Transverse colon (tissue), 4 donors: ENCODE measurements around the gene SDF2. TPM values are rescaled to one million over a fixed set of nuclear protein-coding genes. Genes with fewer than 3 reads are reported as not detected.
"Not testable (repeated sequence)": the region's sequence is repeated elsewhere in the genome, so short reads cannot be mapped to it uniquely, and the experiment has no call there.

ENCODE experiments used
- DNase-seq: peaks from one replicate; pipeline ENCODE4 v3.0.0-alpha.2; 2019
- H3K27ac ChIP-seq, 4 donors: fragments of 200-600 bp; sonication (generic); 2 replicates each; pipeline ENCODE4 v1.5.1; 2016 to 2018; ENCODE audit warnings: inconsistent platforms in 4 of 4
- H3K27me3 ChIP-seq: fragments of 200-600 bp; sonication (generic); 2 replicates; pipeline ENCODE4 v1.5.1; 2017; ENCODE audit warnings: inconsistent platforms
- H3K36me3 ChIP-seq, 4 donors: fragments of 200-600 bp; sonication (generic); 2 replicates each; pipeline ENCODE4 v1.5.1; 2017 to 2019; ENCODE audit warnings: inconsistent platforms in 4 of 4
- H3K4me1 ChIP-seq, 4 donors: fragments of 200-600 bp; sonication (generic); 2 replicates each; pipeline ENCODE4 v1.5.1; 2017 to 2020; ENCODE audit warnings: inconsistent platforms in 4 of 4
- H3K4me3 ChIP-seq, 4 donors: fragments of 200-600 bp; sonication (generic); 1 replicate in 1 of 4; 2 replicates in 3 of 4; pipeline versions ENCODE4 v1.5.1 to v1.6.1; 2017 to 2019; ENCODE audit warnings: inconsistent platforms in 4 of 4
- H3K9me3 ChIP-seq, 2 donors: fragments of 200-600 bp; sonication (generic); 2 replicates each; pipeline ENCODE4 v1.5.1; 2017 to 2019; ENCODE audit warnings: inconsistent platforms in 2 of 2
- CTCF ChIP-seq, 5 experiments: fragments of 200-600 bp in 3 of 5; fragments of 450-650 bp in 2 of 5; sonication (generic) in 3 of 5; IDR thresholded peaks; 1 replicate in 2 of 5; 2 replicates in 3 of 5; pipeline ENCODE4 v1.5.1; 2016 to 2017; ENCODE audit warnings: antibody characterized with exemption in 5 of 5, inconsistent platforms in 3 of 5, mild to moderate bottlenecking in 2 of 5, moderate library complexity in 1 of 5
- EP300 ChIP-seq: sonication (generic); formaldehyde crosslinking; IDR thresholded peaks from one replicate; pipeline ENCODE4 v1.6.1; 2017; ENCODE audit warnings: antibody characterized with exemption, low read depth
- POLR2A ChIP-seq: fragments of 450-650 bp; IDR thresholded peaks from one replicate; pipeline ENCODE4 v1.6.1; 2016; ENCODE audit warnings: antibody characterized with exemption, mild to moderate bottlenecking, moderate library complexity
- POLR2AphosphoS5 ChIP-seq, 3 donors: sonication (generic); formaldehyde crosslinking; IDR thresholded peaks; one replicate each; pipeline ENCODE4 v1.6.1; 2016; ENCODE audit warnings: antibody characterized with exemption in 3 of 3
- WGBS, 2 donors: methylation state at CpG; one replicate each; pipeline ENCODE4 v1.1.5; 2018; ENCODE audit warnings: low coverage in 1 of 2; 5-methylcytosine and 5-hydroxymethylcytosine counted together
- in situ Hi-C, 4 donors: fragments of 200-750 bp; cut with MboI; loops; one replicate each; pipeline versions ENCODE4 v1.15.0 to v1.15.1; 2017; ENCODE audit warnings: low sequenced_read_pairs in 3 of 4, low pct_ligation_motif_present in 1 of 4, low pct_unique_long_range_greater_than_20kb in 1 of 4
- intact Hi-C: fragments of 100-400 bp; cut with DNase I; formaldehyde crosslinking; loops from one replicate; pipeline ENCODE4 v1.15.1; 2023; ENCODE audit warnings: low total_unique reads
- total RNA-seq, 4 donors: library from RNA; depleted of rRNA; stranded (reverse); fragments of >200 nt; gene quantifications; one replicate each; pipeline ENCODE4 v1.1.0, GENCODE V29; 2016

The SDF2 gene
- total RNA-seq, 4 donors from 2014 or later, result 32.2 to 69.9 (median 49.1) TPM

GRCh38 chr17:28658342-28658741, 3.4 kb downstream of the SDF2 start:
- H3K9me3 ChIP-seq, DNase-seq, H3K27me3 ChIP-seq, intact Hi-C loops, H3K27ac ChIP-seq, H3K4me3 ChIP-seq, H3K36me3 ChIP-seq, in situ Hi-C loops: not testable (repeated sequence)
- peaks cover 8 to 21% (median 12%) of the 10 kb centered on the region in 4 donors for H3K4me1 ChIP-seq
- WGBS, 2 donors, result 82 to 84% methylated on average over 3 to 8 of the region's 8 CpGs

GRCh38 chr17:28657756-28658155, 4.0 kb downstream of the SDF2 start:
- Histone ChIP-seq H3K4me1 (peaks cover 5 to 15% (median 6%) of the 10 kb centered on the region in 4 donors), H3K9me3 (no peaks in the 10 kb centered on the region), H3K4me3 (no peak overlapping the region), H3K27ac (no peak overlapping the region), H3K36me3 (peaks cover 0 to 9% (median 4%) of the 10 kb centered on the region in 4 donors), H3K27me3 (no peaks in the 10 kb centered on the region)
- intact Hi-C loops (no loop called here), in situ Hi-C loops (no loop called here)
- no peak for DNase-seq
- 91 to 92% methylated on average over 5 of the region's 5 CpGs for WGBS, 2 donors
- TF ChIP-seq CTCF (IDR thresholded peaks at IDR 0.05) (no peak), EP300 (no peak), POLR2A (no peak), POLR2AphosphoS5 (IDR thresholded peaks at IDR 0.05) (no peak)

GRCh38 chr17:28655160-28655559, 6.5 kb downstream of the SDF2 start:
- H3K27me3 ChIP-seq, result no peaks in the 10 kb centered on the region
- no peak for TF ChIP-seq POLR2A
- no peak for TF ChIP-seq POLR2AphosphoS5 (IDR thresholded peaks at IDR 0.05)
- TF ChIP-seq CTCF (IDR thresholded peaks at IDR 0.05), result no peak
- no peak for TF ChIP-seq EP300
- DNase-seq, result no peak
- no peak overlapping the region for H3K27ac ChIP-seq
- H3K4me1 ChIP-seq, result peaks cover 0 to 2% (median 0%) of the 10 kb centered on the region in 4 donors
- WGBS, 2 donors, result 88 to 90% methylated on average over 2 to 5 of the region's 5 CpGs
- in situ Hi-C loops (no loop called here), intact Hi-C loops (no loop called here)
- peaks cover 0 to 9% (median 4%) of the 10 kb centered on the region in 4 donors for H3K36me3 ChIP-seq
- H3K4me3 ChIP-seq, result no peak overlapping the region
- H3K9me3 ChIP-seq, result no peaks in the 10 kb centered on the region

- peaks cover 11 to 31% (median 27%) of the 10 kb centered on the region in 4 donors for H3K4me1 ChIP-seq
- no peak overlapping the region for H3K27ac ChIP-seq
- intact Hi-C loops (no loop called here), in situ Hi-C loops (no loop called here)
- H3K4me3 ChIP-seq, result no peak overlapping the region
- DNase-seq, result no peak
- no peaks in the 10 kb centered on the region for H3K9me3 ChIP-seq
- peaks cover 0 to 9% (median 3%) of the 10 kb centered on the region in 4 donors for H3K36me3 ChIP-seq
- TF ChIP-seq CTCF (IDR thresholded peaks at IDR 0.05), result no peak
- no peak for TF ChIP-seq POLR2AphosphoS5 (IDR thresholded peaks at IDR 0.05)
- no peak for TF ChIP-seq EP300
- no peak for TF ChIP-seq POLR2A
- 80 to 91% methylated on average over 1 to 2 of the region's 2 CpGs for WGBS, 2 donors
- no peaks in the 10 kb centered on the region for H3K27me3 ChIP-seq
Observed at GRCh38 chr17:28648698-28649097, 13.0 kb downstream of the SDF2 start.
